Fibroblast of lung (primary cell): ENCODE measurements around the gene SPATA46. TPM values are rescaled to one million over a fixed set of nuclear protein-coding genes. Genes with fewer than 3 reads are reported as not detected.

ENCODE experiments used
- DNase-seq, 2 donors: peaks; one replicate each; pipeline versions ENCODE4 v3.0.0 to v3.0.0-alpha.2; 2010; ENCODE audit warnings: low read depth in 2 of 2
- H2AFZ ChIP-seq: 2 replicates; pipeline ENCODE4 v1.5.1; 2012; ENCODE audit warnings: low read length, control low read depth, inconsistent platforms
- H3K27ac ChIP-seq: 2 replicates; pipeline ENCODE4 v1.5.1; 2011; ENCODE audit warnings: low read length, control low read depth; ENCODE audit not compliant: insufficient read depth
- H3K27me3 ChIP-seq: 2 replicates; pipeline ENCODE4 v1.5.1; 2011; ENCODE audit warnings: mild to moderate bottlenecking, low read length; ENCODE audit not compliant: control insufficient read depth, insufficient read depth
- H3K36me3 ChIP-seq: 2 replicates; pipeline ENCODE4 v1.5.1; 2011; ENCODE audit warnings: low read length; ENCODE audit not compliant: control insufficient read depth, insufficient read depth
- H3K4me1 ChIP-seq: 2 replicates; pipeline ENCODE4 v1.5.1; 2011; ENCODE audit warnings: low read length; ENCODE audit not compliant: control insufficient read depth, insufficient read depth; ENCODE audit errors: extremely low read depth
- H3K4me2 ChIP-seq: 2 replicates; pipeline ENCODE4 v1.5.1; 2011; ENCODE audit warnings: low read length, control low read depth; ENCODE audit not compliant: insufficient read depth; ENCODE audit errors: extremely low read depth
- H3K4me3 ChIP-seq, 4 experiments: fragments of 200-600 bp in 1 of 4; sonication (generic) in 1 of 4; replicated peaks in 1 of 4; 2 replicates each; pipeline ENCODE4 v1.5.1; 2011 to 2016; ENCODE audit warnings: low read length in 4 of 4, low read depth in 3 of 4, mild to moderate bottlenecking in 3 of 4, control low read depth in 2 of 4, inconsistent platforms in 1 of 4, mixed read lengths in 1 of 4; ENCODE audit not compliant: insufficient read depth in 1 of 4; ENCODE audit errors: control extremely low read depth in 1 of 4
- H3K79me2 ChIP-seq: 2 replicates; pipeline ENCODE4 v1.5.1; 2012; ENCODE audit warnings: mild to moderate bottlenecking, low read length, inconsistent platforms; ENCODE audit not compliant: control insufficient read depth, insufficient read depth
- H3K9ac ChIP-seq: 2 replicates; pipeline ENCODE4 v1.5.1; 2011; ENCODE audit warnings: mild to moderate bottlenecking, low read length, control low read depth; ENCODE audit not compliant: insufficient read depth
- H3K9me3 ChIP-seq: 2 replicates; pipeline ENCODE4 v1.5.1; 2012; ENCODE audit warnings: low read depth, low read length; ENCODE audit not compliant: control insufficient read depth, insufficient read depth
- H4K20me1 ChIP-seq: 2 replicates; pipeline ENCODE4 v1.5.1; 2011; ENCODE audit warnings: low read length; ENCODE audit not compliant: control insufficient read depth, insufficient read depth; ENCODE audit errors: extremely low read depth
- CTCF ChIP-seq, 2 donors: IDR thresholded peaks in 1 of 2; conservative IDR thresholded peaks in 1 of 2; 1 replicate in 1 of 2; 2 replicates in 1 of 2; pipeline ENCODE4 v1.5.1; 2011 to 2012; ENCODE audit warnings: low read length in 2 of 2, control low read depth in 1 of 2, inconsistent platforms in 1 of 2, low read depth in 1 of 2, mild to moderate bottlenecking in 1 of 2
- EZH2 ChIP-seq: IDR thresholded peaks from 2 replicates; pipeline ENCODE4 v1.5.1; 2012; ENCODE audit warnings: low read length, control low read depth, mild to moderate bottlenecking; ENCODE audit errors: missing control alignments
- polyA plus RNA-seq, 2 donors: library from polyadenylated mRNA; depleted of rRNA in 1 of 2; stranded (reverse) in 1 of 2; unstranded in 1 of 2; fragments of >200 nt; gene quantifications; 2 replicates each; pipeline ENCODE4 v1.2.1, GENCODE V29; 2011 to 2012; ENCODE audit warnings: missing spikeins in 1 of 2
- total RNA-seq: library from RNA; depleted of rRNA; stranded (reverse); fragments of >200 nt; gene quantifications from 2 replicates; pipeline ENCODE4 v1.2.1, GENCODE V29; 2014

The SPATA46 gene
- total and polyA plus RNA-seq, 2 donors (not counting 1 experiment from before 2014, with no cell fraction given), result not detected

GRCh38 chr1:162368451-162368850 is 8.2 kb downstream of the SPATA46 start:
- Histone ChIP-seq H3K27ac (no peak overlapping the region), H3K4me1 (no peaks in the 10 kb centered on the region), H3K79me2 (no peaks in the 10 kb centered on the region), H2AFZ (no peak overlapping the region), H3K27me3 (peaks cover 2% of the 10 kb centered on the region), H3K4me2 (no peak overlapping the region), H3K9ac (no peak overlapping the region), H4K20me1 (no peaks in the 10 kb centered on the region), H3K36me3 (no peaks in the 10 kb centered on the region), H3K9me3 (no peaks in the 10 kb centered on the region), H3K4me3 (no peak overlapping the region)
- TF ChIP-seq CTCF (conservative IDR thresholded peaks at IDR 0.05 in 1 of 2, IDR thresholded peaks at IDR 0.05 in 1 of 2; ENCODE audit: low read depth in 1 of 2, low read length in 2 of 2) (no peak), EZH2 (no peak)
- DNase-seq, result no peak

- Histone ChIP-seq H3K36me3 (no peaks in the 10 kb centered on the region), H3K9ac (no peak overlapping the region), H4K20me1 (no peaks in the 10 kb centered on the region), H3K4me1 (no peaks in the 10 kb centered on the region), H2AFZ (no peak overlapping the region), H3K27ac (no peak overlapping the region), H3K27me3 (peaks cover 2% of the 10 kb centered on the region), H3K79me2 (no peaks in the 10 kb centered on the region), H3K4me3 (no peak overlapping the region), H3K4me2 (no peak overlapping the region), H3K9me3 (no peaks in the 10 kb centered on the region)
- DNase-seq, result no peak
- no peak for TF ChIP-seq CTCF (conservative IDR thresholded peaks at IDR 0.05 in 1 of 2, IDR thresholded peaks at IDR 0.05 in 1 of 2; ENCODE audit: low read depth in 1 of 2, low read length in 2 of 2)
- no peak for TF ChIP-seq EZH2
These were observed 8.9 kb downstream of the SPATA46 start for GRCh38 chr1:162367772-162368171.

- no peaks in the 10 kb centered on the region for H3K36me3 ChIP-seq
- TF ChIP-seq CTCF (conservative IDR thresholded peaks at IDR 0.05 in 1 of 2, IDR thresholded peaks at IDR 0.05 in 1 of 2; ENCODE audit: low read depth in 1 of 2, low read length in 2 of 2) (no peak), EZH2 (no peak)
- H3K4me3 ChIP-seq, result peak overlapping the region in 2 of 4 experiments; percentile 11 to 46
- H3K4me1 ChIP-seq, result no peaks in the 10 kb centered on the region
- no peaks in the 10 kb centered on the region for H3K9me3 ChIP-seq
- no peaks in the 10 kb centered on the region for H3K79me2 ChIP-seq
- H3K27ac ChIP-seq, result no peak overlapping the region
- no peaks in the 10 kb centered on the region for H4K20me1 ChIP-seq
- H2AFZ ChIP-seq, result no peak overlapping the region
- DNase-seq, result no peak
- peaks cover 2% of the 10 kb centered on the region for H3K27me3 ChIP-seq
- H3K4me2 ChIP-seq, result no peak overlapping the region
- H3K9ac ChIP-seq, result no peak overlapping the region
These were observed 9.6 kb downstream of the SPATA46 start for GRCh38 chr1:162367073-162367472.
